ENCODE results near the gene CCR9. TPM values are rescaled to one million over a fixed set of nuclear protein-coding genes. Genes with fewer than 3 reads are reported as not detected.

The CCR9 gene
- total RNA-seq, 1 experiment from 2014 or later = not detected

DNA sequence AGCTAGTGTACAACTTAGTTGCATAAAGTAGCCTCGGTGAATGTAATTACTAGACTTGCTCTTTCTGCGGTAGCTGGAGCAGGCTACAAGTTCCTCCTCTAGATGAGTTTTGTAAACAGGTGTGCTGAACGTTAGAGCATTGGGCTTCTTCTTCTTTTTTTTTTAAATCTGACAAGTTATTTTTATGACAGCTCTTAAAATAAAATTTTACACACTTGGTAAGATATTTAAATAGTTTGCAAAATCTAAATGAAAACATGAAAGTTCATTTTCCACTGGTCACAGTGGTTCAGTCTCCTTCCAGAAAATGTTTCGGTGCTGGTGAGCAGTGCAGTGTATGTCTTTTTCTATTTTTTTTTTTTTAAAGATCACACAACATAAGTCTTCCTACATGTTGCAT lies 3.0 kb downstream of the CCR9 start:
- Histone ChIP-seq H3K27me3 (no peaks in the 10 kb centered on the region), H3K36me3 (no peaks in the 10 kb centered on the region), H3K4me3 (no peak overlapping the region), H3K9me3 (no peaks in the 10 kb centered on the region)
- no peak for DNase-seq

DNA sequence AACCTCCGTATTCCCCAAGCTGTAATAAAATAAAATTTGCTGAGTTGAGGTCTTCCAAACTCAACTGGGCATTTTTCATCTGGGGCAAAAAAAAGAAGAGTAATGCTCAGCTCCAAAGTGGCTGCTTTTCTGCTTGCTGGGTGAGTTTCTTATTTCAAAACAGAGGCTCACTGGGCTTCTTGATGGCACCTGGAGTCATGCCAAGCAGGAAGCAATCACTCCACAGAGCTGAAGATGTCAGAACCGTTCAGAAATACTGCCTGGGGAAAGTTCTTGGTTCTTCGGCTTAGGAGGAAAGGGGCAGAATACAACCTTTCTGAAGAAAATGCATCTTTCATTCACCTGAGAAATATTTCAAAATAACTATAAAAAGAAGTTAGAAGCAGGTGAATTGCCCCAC lies 4.1 kb downstream of the CCR9 start:
- DNase-seq = no peak
- Histone ChIP-seq H3K27me3 (no peaks in the 10 kb centered on the region), H3K9me3 (no peaks in the 10 kb centered on the region), H3K36me3 (no peaks in the 10 kb centered on the region), H3K4me3 (no peak overlapping the region)

DNA sequence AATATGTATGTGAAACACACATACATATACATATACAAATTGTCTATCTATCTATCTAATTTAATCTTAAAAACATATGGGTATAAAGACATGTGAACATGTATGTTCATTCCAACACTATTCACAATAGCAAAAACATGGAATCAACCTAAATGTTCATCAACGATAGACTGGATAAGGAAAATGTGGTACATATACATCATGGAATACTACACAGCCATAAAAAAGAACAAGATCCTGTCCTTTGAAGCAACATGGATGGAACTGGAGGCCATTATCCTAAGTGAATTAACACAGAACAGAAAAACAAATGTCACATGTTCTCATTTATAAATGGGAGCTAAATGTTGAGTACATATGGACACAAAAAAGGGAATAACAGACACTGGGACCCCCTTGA lies 5.8 kb downstream of the CCR9 start:
- no peak overlapping the region for H3K4me3 ChIP-seq
- no peaks in the 10 kb centered on the region for H3K36me3 ChIP-seq
- H3K9me3 ChIP-seq = no peaks in the 10 kb centered on the region
- no peak for DNase-seq
- H3K27me3 ChIP-seq = no peaks in the 10 kb centered on the region

DNA sequence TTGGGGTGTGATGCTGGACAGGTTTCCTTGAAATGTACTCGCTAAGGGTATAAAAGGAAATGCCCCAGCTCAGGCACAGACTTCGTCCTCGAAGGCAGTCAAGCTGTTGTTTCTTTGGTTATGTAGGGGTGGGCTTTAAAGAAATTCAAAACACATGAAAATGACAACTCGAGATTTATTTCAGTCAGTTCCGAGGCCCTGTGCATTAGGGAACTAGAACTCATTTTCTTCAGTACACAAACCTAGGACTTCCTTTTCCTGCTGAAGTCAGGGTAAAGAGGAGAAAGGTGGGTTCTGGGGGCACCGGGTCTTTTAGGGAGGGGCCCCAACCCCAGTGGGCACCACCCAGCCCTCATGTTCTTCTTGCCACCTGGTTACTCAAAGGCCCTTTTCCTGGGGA lies 7.7 kb downstream of the CCR9 start:
- no peak for DNase-seq
- H3K4me3 ChIP-seq = no peak overlapping the region
- no peaks in the 10 kb centered on the region for H3K36me3 ChIP-seq
- H3K9me3 ChIP-seq = no peaks in the 10 kb centered on the region
- H3K27me3 ChIP-seq = no peaks in the 10 kb centered on the region

DNA sequence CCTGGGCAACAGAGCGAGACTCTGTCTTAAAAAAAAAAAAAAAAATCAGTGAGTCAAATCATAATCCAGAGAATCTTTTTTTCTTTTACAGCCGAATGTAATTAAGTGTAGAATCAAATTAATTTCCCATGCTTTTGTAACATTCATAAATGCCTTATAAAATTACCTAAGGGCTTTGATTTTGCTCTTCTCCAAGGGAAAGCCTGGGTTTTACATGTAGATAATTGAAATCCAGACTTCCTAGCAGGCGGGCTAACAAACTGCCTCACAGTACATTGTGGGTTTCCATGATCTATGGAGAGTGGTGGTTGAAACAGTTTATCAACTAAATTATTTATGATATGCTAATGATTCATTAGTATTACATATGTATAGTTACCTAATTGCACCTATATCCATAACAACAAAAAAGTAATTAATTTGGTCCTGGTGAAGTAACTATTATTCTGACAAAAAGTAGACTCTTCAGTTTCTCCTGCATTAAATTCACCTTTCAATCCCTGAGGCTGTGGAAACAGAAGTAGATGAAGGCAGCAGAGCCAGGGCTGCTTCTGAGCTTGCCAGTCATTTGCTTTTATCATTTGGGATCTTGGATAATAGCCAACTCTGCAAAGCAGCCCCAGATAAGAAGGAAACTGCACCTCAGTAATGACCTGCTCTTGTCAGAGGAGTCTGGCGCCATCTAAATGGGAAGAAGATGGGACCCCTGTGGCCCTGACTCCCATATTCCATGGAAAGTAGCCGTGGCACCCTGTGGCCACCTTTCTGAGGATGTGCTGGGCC lies 9.5 kb downstream of the CCR9 start:
- H3K36me3 ChIP-seq = no peaks in the 10 kb centered on the region
- no peak for DNase-seq
- no peaks in the 10 kb centered on the region for H3K9me3 ChIP-seq
- H3K4me3 ChIP-seq = no peak overlapping the region
- H3K27me3 ChIP-seq = no peaks in the 10 kb centered on the region

DNA sequence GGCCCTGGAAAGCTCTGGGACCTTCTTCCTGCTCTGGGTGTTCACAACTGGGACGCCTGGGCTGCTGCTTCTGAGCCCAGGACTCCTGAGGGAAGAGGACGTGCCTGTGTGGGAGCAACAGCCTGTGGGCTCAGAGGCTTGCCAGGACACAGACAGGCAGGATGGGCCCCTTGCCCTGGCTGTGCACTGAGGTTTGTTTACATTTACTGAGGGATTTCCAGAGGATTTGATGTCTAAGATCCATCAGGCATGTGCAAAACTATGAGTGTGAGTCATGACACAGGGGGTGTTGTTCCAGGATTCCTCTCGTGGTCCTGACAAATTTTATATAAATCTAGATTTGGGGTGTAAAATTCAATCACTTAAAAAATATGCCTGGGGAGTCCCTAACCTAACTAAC lies 10.6 kb downstream of the CCR9 start:
- H3K9me3 ChIP-seq = no peaks in the 10 kb centered on the region
- no peaks in the 10 kb centered on the region for H3K36me3 ChIP-seq
- DNase-seq = peak; percentile 86
- H3K4me3 ChIP-seq = no peak overlapping the region
- H3K27me3 ChIP-seq = no peaks in the 10 kb centered on the region

DNA sequence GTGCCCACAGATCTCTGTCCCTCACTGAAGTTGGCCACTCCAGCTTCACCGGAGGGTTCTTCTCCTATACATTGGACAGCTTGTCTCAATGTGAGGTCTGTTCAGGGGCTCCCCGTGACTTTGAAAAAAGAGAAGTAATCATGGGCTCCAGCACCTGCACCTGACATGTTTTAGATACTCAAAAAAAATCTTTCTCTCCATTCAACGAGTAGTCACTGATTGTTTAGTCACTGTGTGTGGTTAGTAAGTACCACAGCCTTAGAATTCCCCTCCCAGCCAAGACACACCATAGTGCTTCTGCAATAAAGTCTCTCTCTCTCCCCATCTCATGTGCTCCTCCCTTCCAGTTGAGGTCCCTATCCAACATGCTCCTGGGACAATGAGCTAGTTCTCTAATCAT lies 18.6 kb downstream of the CCR9 start:
- no peak for DNase-seq
- Histone ChIP-seq H3K27me3 (no peaks in the 10 kb centered on the region), H3K36me3 (no peaks in the 10 kb centered on the region), H3K4me3 (no peak overlapping the region), H3K9me3 (no peaks in the 10 kb centered on the region)

DNA sequence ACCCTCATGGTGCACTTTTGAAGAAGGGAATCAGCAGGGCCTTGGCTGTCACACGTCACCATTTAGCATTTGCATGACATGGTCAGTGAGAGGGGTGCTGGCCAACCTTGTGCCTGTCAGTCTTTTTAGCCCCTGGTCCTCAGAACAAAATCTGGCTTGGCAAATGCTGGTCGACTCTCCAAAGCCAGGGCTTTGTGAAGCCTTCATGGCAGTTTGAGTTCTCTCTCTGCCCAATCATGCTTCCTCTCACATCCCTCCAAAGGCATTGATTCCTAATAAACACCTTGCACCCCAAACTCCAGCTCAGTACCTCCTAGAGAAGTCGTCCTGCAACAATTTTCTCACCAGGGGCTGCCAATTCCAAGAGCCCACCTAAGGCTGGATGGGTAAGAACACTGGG lies 19.4 kb downstream of the CCR9 start:
- no peaks in the 10 kb centered on the region for H3K36me3 ChIP-seq
- DNase-seq = no peak

DNA sequence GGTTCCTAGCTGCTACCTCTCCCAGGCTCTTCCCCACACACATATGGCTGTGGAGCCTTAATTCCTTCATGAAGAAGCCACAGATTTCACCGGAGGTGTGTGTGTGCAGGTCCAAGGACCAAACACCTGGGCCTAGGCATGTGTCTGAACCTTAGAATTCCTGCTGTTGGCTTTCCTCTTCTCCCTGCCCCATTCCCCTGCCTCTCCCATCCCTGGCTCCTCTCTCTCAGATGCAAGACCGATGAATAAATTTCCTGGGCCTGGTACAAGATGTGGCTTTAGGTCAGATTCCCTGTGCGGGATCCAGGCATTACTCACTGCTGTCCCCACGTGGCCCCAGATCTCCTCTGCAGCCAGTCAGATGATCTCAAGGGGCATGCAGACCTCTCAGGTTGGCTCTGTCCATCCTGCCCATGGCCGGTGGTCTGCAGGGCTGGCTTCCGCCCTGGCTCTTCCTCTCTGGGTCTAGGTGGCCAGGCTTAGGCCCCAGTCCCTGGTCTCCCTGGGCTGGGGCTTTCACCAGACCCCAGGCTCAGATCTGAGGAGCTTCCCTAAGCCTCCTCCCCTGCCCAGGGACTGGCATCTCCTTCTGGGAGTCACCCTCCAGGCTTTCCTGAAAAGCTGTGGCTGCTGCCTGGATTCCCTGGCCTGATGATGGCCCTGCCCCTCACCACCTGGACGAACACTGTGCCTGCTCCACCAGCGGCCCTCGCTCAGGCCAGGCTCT lies 20.5 kb downstream of the CCR9 start:
- H3K4me3 ChIP-seq = no peak overlapping the region
- no peaks in the 10 kb centered on the region for H3K9me3 ChIP-seq
- H3K27me3 ChIP-seq = no peaks in the 10 kb centered on the region
- no peaks in the 10 kb centered on the region for H3K36me3 ChIP-seq
- peak; percentile 59 for DNase-seq

More for the DNA sequence above, 19.4 kb downstream of the CCR9 start:
- Histone ChIP-seq H3K27me3 (no peaks in the 10 kb centered on the region), H3K4me3 (no peak overlapping the region), H3K9me3 (no peaks in the 10 kb centered on the region)

DNA sequence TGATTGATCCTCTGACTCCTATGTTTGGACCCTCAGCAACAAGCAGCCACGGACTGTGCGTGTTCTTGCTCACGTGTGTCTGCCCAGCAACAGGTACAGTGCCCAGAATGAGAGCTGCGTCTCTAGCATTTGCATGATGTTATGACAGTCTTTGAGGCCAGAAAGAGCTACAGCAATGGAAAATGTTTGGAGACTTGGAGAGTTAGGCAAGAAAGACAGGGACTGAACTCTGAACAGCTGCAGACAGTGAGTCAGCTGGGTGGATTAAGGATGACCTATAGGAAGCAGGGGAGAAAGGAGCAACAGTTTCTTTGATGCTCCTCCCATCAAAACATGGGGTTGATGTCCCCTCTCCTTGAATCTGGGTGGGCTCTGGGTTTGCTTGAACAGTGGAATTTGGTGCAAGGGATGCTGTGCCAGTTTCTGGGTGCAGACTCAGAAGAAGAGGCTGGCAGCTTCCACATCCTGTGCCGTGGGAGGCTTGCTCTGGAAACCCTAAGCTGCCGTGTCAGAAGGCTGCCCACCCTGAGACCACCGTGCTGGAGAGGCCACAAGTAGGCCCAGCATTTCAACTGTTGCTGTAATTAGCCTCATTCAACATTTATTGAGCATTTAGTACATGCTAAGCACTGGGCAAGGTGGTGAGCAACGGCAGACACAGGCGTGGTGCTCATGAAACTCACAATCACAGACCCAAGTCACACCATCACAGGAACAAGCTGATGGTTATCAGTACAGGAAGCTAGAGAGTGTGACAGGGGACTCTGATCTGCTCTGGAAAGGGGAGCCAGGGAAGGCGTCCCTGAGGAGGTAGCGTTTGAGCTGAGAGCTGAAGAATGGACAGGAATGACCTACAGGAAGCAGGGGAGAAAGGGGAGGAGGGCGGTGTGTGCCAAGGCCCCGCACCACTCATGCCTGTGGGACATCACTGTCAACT lies 21.7 kb downstream of the CCR9 start:
- DNase-seq = peak; percentile 13
- Histone ChIP-seq H3K9me3 (no peaks in the 10 kb centered on the region), H3K27me3 (no peaks in the 10 kb centered on the region), H3K36me3 (no peaks in the 10 kb centered on the region), H3K4me3 (no peak overlapping the region)

DNA sequence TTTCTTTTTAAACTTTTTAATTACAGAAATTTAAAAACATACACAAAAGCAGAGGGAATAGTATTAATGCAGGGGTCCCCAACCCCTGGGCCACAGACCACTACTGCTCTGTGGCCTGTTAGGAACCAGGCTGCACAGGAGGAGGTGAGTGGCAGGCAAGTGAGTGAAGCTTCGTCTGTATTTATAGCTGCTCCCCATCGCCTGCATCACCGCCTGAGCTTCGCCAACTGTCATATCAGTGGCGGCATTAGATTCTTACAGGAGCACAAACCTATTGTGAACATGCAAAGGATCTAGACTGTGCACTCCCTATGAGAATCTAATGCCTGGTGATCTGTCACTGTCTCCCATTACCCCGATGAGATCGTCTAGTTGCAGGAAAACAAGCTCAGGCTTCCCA lies 22.4 kb downstream of the CCR9 start:
- DNase-seq = no peak
- Histone ChIP-seq H3K9me3 (no peaks in the 10 kb centered on the region), H3K36me3 (no peaks in the 10 kb centered on the region), H3K27me3 (no peaks in the 10 kb centered on the region), H3K4me3 (no peak overlapping the region)

DNA sequence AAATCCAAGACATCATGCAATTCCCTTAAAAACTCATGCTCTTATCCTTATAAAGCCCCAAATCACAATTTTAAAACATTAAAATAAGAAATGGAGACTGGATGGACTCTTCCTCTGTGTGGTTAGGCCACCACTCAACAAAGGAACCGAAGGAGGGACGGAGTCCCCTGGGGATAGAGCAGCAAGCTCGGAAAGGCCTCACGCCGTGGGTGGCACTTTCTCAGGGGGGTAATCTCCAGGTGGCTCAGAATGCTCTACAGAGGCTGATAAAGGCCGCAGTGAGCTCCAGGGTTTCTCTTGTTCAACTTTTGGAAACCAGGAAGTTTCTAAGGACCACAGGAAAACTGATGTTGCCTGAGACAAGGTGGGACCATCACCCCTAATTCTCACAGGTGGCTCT lies 23.2 kb downstream of the CCR9 start:
- no peaks in the 10 kb centered on the region for H3K36me3 ChIP-seq
- H3K27me3 ChIP-seq = no peaks in the 10 kb centered on the region
- no peak overlapping the region for H3K4me3 ChIP-seq
- no peaks in the 10 kb centered on the region for H3K9me3 ChIP-seq
- DNase-seq = no peak

DNA sequence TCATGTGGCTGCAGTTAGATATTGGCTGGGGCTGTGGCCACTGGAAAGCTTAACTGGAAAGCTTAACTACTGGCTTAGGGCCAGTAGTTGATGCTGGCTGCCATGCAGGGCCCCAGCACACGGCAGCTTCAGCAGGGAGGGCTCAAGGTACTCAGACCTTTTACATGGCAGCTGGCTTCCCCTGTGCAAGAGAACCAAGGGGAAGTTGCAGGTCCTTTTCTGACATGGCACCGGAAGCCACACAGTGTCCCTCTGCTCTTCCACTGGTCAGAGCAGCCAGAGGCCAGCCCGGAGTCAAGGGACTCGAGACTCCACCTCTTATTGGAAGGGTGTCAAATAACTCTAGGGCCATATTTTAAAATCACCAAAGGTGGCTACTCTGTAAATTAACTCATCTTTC lies 24.5 kb downstream of the CCR9 start:
- H3K27me3 ChIP-seq = no peaks in the 10 kb centered on the region
- H3K36me3 ChIP-seq = no peaks in the 10 kb centered on the region
- DNase-seq = no peak
- no peak overlapping the region for H3K4me3 ChIP-seq
- no peaks in the 10 kb centered on the region for H3K9me3 ChIP-seq

DNA sequence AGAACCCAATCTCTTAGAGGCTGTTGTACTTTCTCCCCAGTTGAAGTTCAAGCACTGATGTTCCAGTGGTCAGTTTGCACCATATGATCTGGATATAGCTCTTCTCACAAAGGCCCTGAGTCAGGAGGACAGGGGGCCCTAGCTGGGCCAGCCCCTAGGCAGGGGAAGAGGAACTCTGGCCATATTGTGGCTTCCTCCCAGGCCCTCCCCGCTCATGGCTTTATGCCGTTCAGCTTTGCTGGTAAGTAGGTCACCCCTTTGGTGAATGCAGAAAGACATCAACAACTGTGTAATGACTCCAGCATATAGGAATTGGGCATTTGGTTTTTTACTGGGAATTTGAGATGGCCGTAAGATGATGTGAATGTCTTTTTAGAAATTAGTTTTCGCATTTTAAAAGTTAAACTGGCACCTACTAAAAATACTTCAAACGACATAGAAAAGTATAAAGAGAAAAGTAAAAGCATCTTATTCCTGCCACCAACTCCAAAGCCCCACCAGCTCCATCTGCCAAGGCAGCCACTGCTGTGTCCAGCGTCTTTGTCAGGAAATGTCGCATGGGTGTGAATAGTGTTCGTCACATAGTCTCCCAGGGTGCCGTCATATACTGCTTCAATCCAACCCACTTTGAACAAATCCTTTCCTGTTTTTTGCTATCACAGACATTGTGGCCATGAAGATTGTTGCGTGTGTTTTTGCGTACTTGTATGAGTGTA lies 25.3 kb downstream of the CCR9 start:
- Histone ChIP-seq H3K4me3 (no peak overlapping the region), H3K36me3 (no peaks in the 10 kb centered on the region), H3K27me3 (no peaks in the 10 kb centered on the region), H3K9me3 (no peaks in the 10 kb centered on the region)
- no peak for DNase-seq

DNA sequence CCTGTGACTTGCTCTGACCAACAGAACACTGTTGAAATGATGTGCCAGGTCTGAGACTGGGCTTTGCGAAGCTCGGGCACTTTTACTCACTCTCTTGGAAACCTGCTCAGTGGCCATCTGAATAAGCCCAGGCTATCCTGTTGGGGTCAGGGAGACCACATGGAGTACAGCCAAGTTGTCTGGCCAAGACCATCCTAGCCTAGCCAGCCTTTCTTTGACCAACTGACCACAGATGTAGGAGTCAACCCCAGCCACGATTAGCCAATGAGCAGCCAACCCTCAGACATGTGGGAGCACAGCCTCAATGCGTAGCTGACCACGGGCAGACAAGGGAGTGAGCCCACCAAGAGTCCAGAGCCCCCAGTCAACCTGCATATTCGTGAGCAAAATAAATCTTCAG lies 26.1 kb downstream of the CCR9 start:
- Histone ChIP-seq H3K4me3 (no peak overlapping the region), H3K9me3 (no peaks in the 10 kb centered on the region), H3K27me3 (no peaks in the 10 kb centered on the region), H3K36me3 (no peaks in the 10 kb centered on the region)
- DNase-seq = no peak

DNA sequence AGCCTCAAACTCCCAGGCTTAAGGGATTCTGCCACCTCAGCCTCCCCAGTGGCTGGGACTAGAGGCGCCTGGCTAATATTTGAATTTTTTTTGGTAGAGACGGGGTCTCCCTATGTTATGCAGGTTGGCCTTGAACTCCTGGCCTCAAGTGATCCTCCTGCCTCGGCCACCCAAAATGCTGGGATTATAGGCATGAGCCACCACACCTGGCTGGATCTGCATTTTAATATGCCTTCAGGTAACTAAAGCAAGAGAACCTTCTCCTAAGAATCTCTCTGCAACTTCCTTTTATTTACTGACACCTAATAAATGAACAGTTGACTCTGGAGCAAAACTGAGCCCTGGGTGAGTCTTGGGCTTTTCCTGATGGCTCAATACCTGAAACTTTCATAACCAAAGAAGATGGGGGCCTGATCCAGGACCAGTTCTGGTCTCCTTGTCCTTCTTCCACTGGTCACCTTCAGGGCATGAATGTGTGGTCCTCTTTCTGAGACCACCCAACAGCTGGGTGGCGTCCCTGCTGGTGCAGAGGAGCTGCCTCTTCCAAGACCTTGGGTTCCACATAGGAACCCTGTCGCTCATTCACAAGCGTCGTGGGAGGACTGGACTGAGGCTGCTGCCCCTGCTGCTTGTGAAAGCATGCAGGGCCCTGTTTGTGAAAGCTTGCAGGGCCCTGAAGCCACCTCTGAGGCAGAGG lies 28.2 kb downstream of the CCR9 start:
- DNase-seq = no peak
- H3K36me3 ChIP-seq = no peaks in the 10 kb centered on the region
- no peak overlapping the region for H3K4me3 ChIP-seq
- no peaks in the 10 kb centered on the region for H3K27me3 ChIP-seq
- H3K9me3 ChIP-seq = no peaks in the 10 kb centered on the region
